Measurements from ENCODE around the gene BIN2. TPM values are rescaled to one million over a fixed set of nuclear protein-coding genes. Genes with fewer than 3 reads are reported as not detected.

The BIN2 gene
- total and polyA plus RNA-seq, 9 of the 15 experiments (the other 6 are each of a cell fraction or from before 2014, with no cell fraction given): 0.04 to 0.39 (median 0.25) TPM; not detected in 1

- FAIRE-seq: no peak
- in situ Hi-C loops (cut with MboI) (loop anchor here (5.0 kb wide), 1 partner anchor 77 kb away; no protein-coding TSS in a partner anchor), intact Hi-C loops (cut with micrococcal nuclease) (no loop called here)
- Histone ChIP-seq H3K9me1 (ENCODE audit: control insufficient read depth, insufficient read depth, low read length) (no peaks in the 10 kb centered on the region), H3K9me3 (replicated peaks; ENCODE audit: control insufficient read depth, insufficient read depth, low read depth, low read length) (no peaks in the 10 kb centered on the region), H3K9ac (ENCODE audit: insufficient read depth in 1 of 2, low read depth in 2 of 2, low read length in 2 of 2) (no peak overlapping the region), H3K27ac (ENCODE audit: extremely low read depth, low read depth, low read length) (no peak overlapping the region), H3K4me3 (no peak overlapping the region), H3K79me2 (ENCODE audit: control insufficient read depth, insufficient read depth, low read length) (peaks cover 27% of the 10 kb centered on the region), H3K36me3 (ENCODE audit: control insufficient read depth, insufficient read depth, low read length) (peaks cover 15% of the 10 kb centered on the region; the same call in 1 of the 3 replicates), H4K20me1 (replicated peaks; ENCODE audit: control insufficient read depth, insufficient read depth, low read length) (no peaks in the 10 kb centered on the region), H3K4me1 (replicated peaks in 1 of 2; ENCODE audit: control insufficient read depth in 2 of 2, insufficient read depth in 2 of 2, low read length in 2 of 2) (peaks cover 10 to 13% of the 10 kb centered on the region in 2 experiments; a peak in 4 of 5 replicates), H2AFZ (ENCODE audit: low read depth, low read length) (no peak overlapping the region), H3K4me2 (ENCODE audit: insufficient read depth, low read length) (no peak overlapping the region), H3K27me3 (ENCODE audit: control insufficient read depth in 2 of 2, insufficient read depth in 2 of 2, low read length in 2 of 2) (no peaks in the 10 kb centered on the region)
- DNase-seq (ENCODE audit: extremely low read depth in 1 of 4, low spot score in 3 of 4): no peak
- CTCF ChIA-PET (ENCODE audit: low intra/inter-chr PET ratio): interaction anchor here (0.7 kb wide), 1 partner anchor 740 kb away, joined by 3 read pairs; no protein-coding TSS in a partner anchor
- TF ChIP-seq ZNF316 (IDR thresholded peaks at IDR 0.05): peak; percentile 18; the same call in 1 of the 2 replicates
- no peak for TF ChIP-seq HNRNPK (IDR thresholded peaks at IDR 0.05; ENCODE audit: low read depth, low read length, poor library complexity, severe bottlenecking)
- TF ChIP-seq ZNF354B (CRISPR knock-in tag; IDR thresholded peaks at IDR 0.05): no peak
- TF ChIP-seq SMARCA4 (IDR thresholded peaks at IDR 0.05): no peak
- TF ChIP-seq RBM25 (IDR thresholded peaks at IDR 0.05; ENCODE audit: low read depth, low read length, severe bottlenecking): peak; percentile 12
- TF ChIP-seq XRCC4 (IDR thresholded peaks at IDR 0.05; ENCODE audit: extremely low read depth, insufficient read depth, insufficient read length): no peak
- POLR2A ChIA-PET: no interaction called here
- BruUV-seq (replicated peaks): no TSS peak
- ATAC-seq: no peak
Measured at GRCh38 chr12:51265024-51265423, 59.0 kb downstream of the BIN2 start.

DNA sequence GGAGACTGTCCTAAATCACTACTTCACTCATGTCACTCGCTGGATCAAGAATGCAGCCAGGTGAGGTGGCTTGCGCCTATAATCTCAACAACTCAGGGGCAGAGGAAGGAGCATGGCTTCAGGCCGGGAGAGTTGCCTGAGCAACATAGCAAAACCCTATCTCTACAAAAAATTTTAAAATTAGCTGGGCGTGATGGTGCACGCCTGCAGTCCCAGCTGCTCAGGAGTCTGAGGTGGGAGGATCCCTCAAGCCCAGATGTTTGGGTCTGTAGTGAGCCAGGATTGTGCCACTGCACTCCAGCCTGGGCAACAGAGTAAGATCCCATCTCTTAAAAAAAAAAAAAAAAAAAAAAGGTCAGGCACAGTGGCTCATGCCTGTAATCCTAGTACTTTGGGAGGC lies 59.7 kb downstream of the BIN2 start:
- Histone ChIP-seq H3K4me3 (no peak overlapping the region), H3K79me2 (ENCODE audit: control insufficient read depth, insufficient read depth, low read length) (peaks cover 24% of the 10 kb centered on the region), H3K27me3 (ENCODE audit: control insufficient read depth in 2 of 2, insufficient read depth in 2 of 2, low read length in 2 of 2) (no peaks in the 10 kb centered on the region), H3K9me3 (replicated peaks; ENCODE audit: control insufficient read depth, insufficient read depth, low read depth, low read length) (no peaks in the 10 kb centered on the region), H4K20me1 (replicated peaks; ENCODE audit: control insufficient read depth, insufficient read depth, low read length) (no peaks in the 10 kb centered on the region), H3K36me3 (ENCODE audit: control insufficient read depth, insufficient read depth, low read length) (peaks cover 15% of the 10 kb centered on the region; the same call in 1 of the 3 replicates), H2AFZ (ENCODE audit: low read depth, low read length) (no peak overlapping the region), H3K4me2 (ENCODE audit: insufficient read depth, low read length) (no peak overlapping the region), H3K9ac (ENCODE audit: insufficient read depth in 1 of 2, low read depth in 2 of 2, low read length in 2 of 2) (no peak overlapping the region; a peak in 1 of 4 replicates), H3K9me1 (ENCODE audit: control insufficient read depth, insufficient read depth, low read length) (no peaks in the 10 kb centered on the region), H3K4me1 (replicated peaks in 1 of 2; ENCODE audit: control insufficient read depth in 2 of 2, insufficient read depth in 2 of 2, low read length in 2 of 2) (peaks cover 3 to 11% of the 10 kb centered on the region in 2 experiments; a peak in 4 of 5 replicates), H3K27ac (ENCODE audit: extremely low read depth, low read depth, low read length) (no peak overlapping the region)
- 88% methylated on average over 5 of the region's 5 CpGs for WGBS (ENCODE audit: insufficient coverage, low coverage, missing lambda C conversion rate)
- ATAC-seq: no peak
- DNase-seq (ENCODE audit: extremely low read depth in 1 of 4, low spot score in 3 of 4): no peak
- TF ChIP-seq ZNF695 (CRISPR knock-in tag; IDR thresholded peaks at IDR 0.05): no peak
- 0 out of 2 replicates have a peak, but pooled peaks have one; percentile 37 for TF ChIP-seq ZNF121 (CRISPR knock-in tag; conservative IDR thresholded peaks at IDR 0.05)
- FAIRE-seq: no peak
- intact Hi-C loops (cut with micrococcal nuclease) (no loop called here), in situ Hi-C loops (cut with MboI) (no loop called here)
- CTCF ChIA-PET (ENCODE audit: low intra/inter-chr PET ratio): no interaction called here
- no TSS peak for BruUV-seq (replicated peaks)
- POLR2A ChIA-PET: interaction anchor here (1.8 kb wide), 1 partner anchor 13 kb away, joined by 8 read pairs; no protein-coding TSS in a partner anchor

All from K562 (cell line).